Ishikawa (cell line): Measurements from ENCODE around the gene MATN1.

Experiments
- EP300 ChIP-seq: IDR thresholded peaks from 2 replicates; pipeline ENCODE4 v1.6.1; 2012; ENCODE audit warnings: borderline replicate concordance
- RAD21 ChIP-seq: IDR thresholded peaks from 2 replicates; pipeline ENCODE4 v1.6.1; 2012; ENCODE audit warnings: low read depth
- TAF1 ChIP-seq: IDR thresholded peaks from 2 replicates; pipeline ENCODE4 v1.6.1; 2012; ENCODE audit warnings: low read depth, mild to moderate bottlenecking
- YY1 ChIP-seq: IDR thresholded peaks from 2 replicates; pipeline ENCODE4 v1.6.1; 2012; ENCODE audit warnings: low read depth
- ZBTB7A ChIP-seq: IDR thresholded peaks from 2 replicates; pipeline ENCODE4 v1.6.1; 2012; ENCODE audit warnings: low read depth
- TF ChIP-seq, protein P1 (sequence below): IDR thresholded peaks from 2 replicates; pipeline ENCODE4 v1.6.1; 2012

GRCh38 chr1:30742963-30743559 is 19.7 kb upstream of the MATN1 start:
- TF ChIP-seq YY1 (no peak), TAF1 (no peak), EP300 (no peak), RAD21 (no peak), ZBTB7A (no peak)
- TF ChIP-seq, protein P1, sequence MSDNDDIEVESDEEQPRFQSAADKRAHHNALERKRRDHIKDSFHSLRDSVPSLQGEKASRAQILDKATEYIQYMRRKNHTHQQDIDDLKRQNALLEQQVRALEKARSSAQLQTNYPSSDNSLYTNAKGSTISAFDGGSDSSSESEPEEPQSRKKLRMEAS: no peak
